PC-3 (cell line): ENCODE results near the gene GLI1. TPM values are rescaled to one million over a fixed set of nuclear protein-coding genes. Genes with fewer than 3 reads are reported as not detected.

Experiments
- ATAC-seq: fragments of 200-7000 bp; cut with Tn5 transposase; 2 replicates; pipeline ENCODE4 v1.9.1; 2020; ENCODE audit warnings: mild to moderate bottlenecking, moderate library complexity
- BruUV-seq: library from RNA; stranded (reverse); fragments of 400-500 nt; replicated peaks from 2 replicates; lab custom pipeline; 2021; lab: Mats Ljungman, UMichigan
- CTCF ChIA-PET: fragments of 300-600 bp; sonication (Branson Sonifier 250); formaldehyde crosslinking; loops from one replicate; lab custom pipeline; 2022; ENCODE audit warnings: antibody characterized with exemption; lab: Charles Lee
- POLR2A ChIA-PET: fragments of 300-600 bp; sonication (Branson Sonifier 250); formaldehyde crosslinking; loops from one replicate; lab custom pipeline; 2022; ENCODE audit warnings: antibody characterized with exemption; ENCODE audit not compliant: unreplicated experiment; lab: Charles Lee
- DNase-seq: peaks from one replicate; pipeline ENCODE4 v3.0.0-alpha.2; 2015
- H2AFZ ChIP-seq: fragments of 300-600 bp; sonication (generic); 2 replicates; pipeline ENCODE4 v1.6.0; 2016; ENCODE audit warnings: antibody characterized with exemption, low read length
- H3F3A ChIP-seq: fragments of 300-600 bp; sonication (generic); one replicate; pipeline ENCODE4 v1.6.0; 2017; ENCODE audit warnings: antibody characterized with exemption, low read length, control low read depth, mild to moderate bottlenecking; ENCODE audit not compliant: unreplicated experiment
- H3K27ac ChIP-seq: fragments of 300-600 bp; sonication (generic); 2 replicates; pipeline ENCODE4 v1.5.1; 2016; ENCODE audit warnings: mild to moderate bottlenecking, low read length
- H3K27me3 ChIP-seq: fragments of 300-600 bp; sonication (generic); 2 replicates; pipeline ENCODE4 v1.6.1; 2016; ENCODE audit warnings: low read length, mixed read lengths
- H3K36me3 ChIP-seq: fragments of 300-600 bp; sonication (generic); 2 replicates; pipeline ENCODE4 v1.6.1; 2016; ENCODE audit warnings: low read depth, mixed run types, low read length, mixed read lengths
- H3K4me1 ChIP-seq: fragments of 300-600 bp; sonication (generic); 2 replicates; pipeline ENCODE4 v1.5.1; 2016; ENCODE audit warnings: low read length; ENCODE audit not compliant: insufficient read depth
- H3K4me2 ChIP-seq: fragments of 300-600 bp; sonication (generic); 2 replicates; pipeline ENCODE4 v1.6.0; 2016; ENCODE audit warnings: low read length
- H3K4me3 ChIP-seq: fragments of 300-600 bp; sonication (generic); 2 replicates; pipeline ENCODE4 v1.5.1; 2016; ENCODE audit warnings: mild to moderate bottlenecking, low read length, mixed read lengths
- H3K79me2 ChIP-seq: fragments of 300-600 bp; sonication (generic); 2 replicates; pipeline ENCODE4 v1.6.1; 2017; ENCODE audit warnings: low read length, mixed read lengths
- H3K9ac ChIP-seq: fragments of 300-600 bp; sonication (generic); 2 replicates; pipeline ENCODE4 v1.6.0; 2016; ENCODE audit warnings: mild to moderate bottlenecking, low read length
- H3K9me2 ChIP-seq: fragments of 300-600 bp; sonication (generic); replicated peaks from 2 replicates; pipeline ENCODE4 v1.6.1; 2016; ENCODE audit warnings: mixed run types, low read length, mixed read lengths
- H3K9me3 ChIP-seq: fragments of 300-600 bp; sonication (generic); 2 replicates; pipeline ENCODE4 v1.6.1; 2016; ENCODE audit warnings: low read length, mixed read lengths
- H4K20me1 ChIP-seq: fragments of 300-600 bp; sonication (generic); 2 replicates; pipeline ENCODE4 v1.6.1; 2016; ENCODE audit warnings: low read length, mixed read lengths
- EZH2 ChIP-seq: fragments of 300-600 bp; sonication (generic); IDR thresholded peaks from one replicate; pipeline ENCODE4 v1.6.1; 2017; ENCODE audit warnings: antibody characterized with exemption, mild to moderate bottlenecking, low read length; ENCODE audit not compliant: unreplicated experiment
- EZH2phosphoT487 ChIP-seq: fragments of 300-600 bp; sonication (generic); IDR thresholded peaks from 2 replicates; pipeline ENCODE4 v1.6.1; 2018; ENCODE audit warnings: mild to moderate bottlenecking, antibody characterized with exemption, low read length, borderline replicate concordance
- intact Hi-C: fragments of 100-400 bp; cut with micrococcal nuclease; formaldehyde crosslinking; loops from 2 replicates; pipeline ENCODE4 v1.9.0; 2023
- total RNA-seq: library from RNA; depleted of rRNA; stranded (reverse); fragments of >200 nt; gene quantifications from 2 replicates; pipeline ENCODE4 v1.2.3, GENCODE V29; 2014
- TF ChIP-seq, protein P1 (sequence below): fragments of 300-600 bp; sonication (generic); conservative IDR thresholded peaks from 2 replicates; pipeline ENCODE4 v1.5.1; 2017; ENCODE audit warnings: antibody characterized with exemption, low read depth, mild to moderate bottlenecking, low read length

Gene GLI1
- total RNA-seq, 1 experiment from 2014 or later = 3.0 TPM

DNA sequence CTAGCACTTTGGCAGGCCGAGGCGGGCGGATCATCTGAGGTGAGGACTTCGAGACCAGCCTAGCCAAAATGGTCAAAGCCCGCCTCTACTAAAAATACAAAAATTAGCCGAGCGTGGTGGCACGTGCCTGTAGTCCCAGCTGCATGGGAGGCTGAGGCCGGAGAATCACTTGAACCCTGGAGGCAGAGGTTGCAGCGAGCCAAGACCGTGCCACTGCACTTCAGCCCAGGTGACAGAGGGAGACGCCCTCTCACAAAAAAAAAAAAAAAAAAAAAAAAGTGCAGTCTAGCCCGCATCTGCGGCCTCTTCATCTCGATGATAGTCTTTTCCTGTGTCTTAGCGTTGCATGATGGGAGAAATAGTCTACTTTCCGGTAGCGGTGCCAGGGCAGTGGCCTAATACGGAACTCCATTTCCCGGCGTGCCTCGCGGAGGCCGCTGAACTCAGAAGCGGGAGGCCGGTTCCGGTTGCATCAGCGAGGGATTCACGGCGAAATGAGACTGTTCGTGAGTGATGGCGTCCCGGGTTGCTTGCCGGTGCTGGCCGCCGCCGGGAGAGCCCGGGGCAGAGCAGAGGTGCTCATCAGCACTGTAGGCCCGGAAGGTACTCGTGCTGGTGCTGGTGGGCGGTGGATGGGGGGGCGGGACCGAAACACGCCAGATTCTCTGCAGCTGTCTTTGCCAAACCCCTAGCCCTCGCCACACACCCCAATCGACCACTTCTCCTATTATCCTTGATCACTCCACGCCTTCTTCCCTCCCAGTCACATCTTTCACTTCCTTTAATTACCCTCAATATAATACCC, 28.2 kb downstream of the GLI1 start, which contains the start of gene MARS1:
MARS1 (plus strand) TSS at position 472 of the 805 bp plus-strand sequence; CDS start at position 495, 23 bp downstream.
- CTCF ChIA-PET = interaction anchor here (0.6 kb wide), 1 partner anchor 222 kb away, joined by 3 read pairs; no protein-coding TSS in a partner anchor
- POLR2A ChIA-PET = no interaction called here

DNA sequence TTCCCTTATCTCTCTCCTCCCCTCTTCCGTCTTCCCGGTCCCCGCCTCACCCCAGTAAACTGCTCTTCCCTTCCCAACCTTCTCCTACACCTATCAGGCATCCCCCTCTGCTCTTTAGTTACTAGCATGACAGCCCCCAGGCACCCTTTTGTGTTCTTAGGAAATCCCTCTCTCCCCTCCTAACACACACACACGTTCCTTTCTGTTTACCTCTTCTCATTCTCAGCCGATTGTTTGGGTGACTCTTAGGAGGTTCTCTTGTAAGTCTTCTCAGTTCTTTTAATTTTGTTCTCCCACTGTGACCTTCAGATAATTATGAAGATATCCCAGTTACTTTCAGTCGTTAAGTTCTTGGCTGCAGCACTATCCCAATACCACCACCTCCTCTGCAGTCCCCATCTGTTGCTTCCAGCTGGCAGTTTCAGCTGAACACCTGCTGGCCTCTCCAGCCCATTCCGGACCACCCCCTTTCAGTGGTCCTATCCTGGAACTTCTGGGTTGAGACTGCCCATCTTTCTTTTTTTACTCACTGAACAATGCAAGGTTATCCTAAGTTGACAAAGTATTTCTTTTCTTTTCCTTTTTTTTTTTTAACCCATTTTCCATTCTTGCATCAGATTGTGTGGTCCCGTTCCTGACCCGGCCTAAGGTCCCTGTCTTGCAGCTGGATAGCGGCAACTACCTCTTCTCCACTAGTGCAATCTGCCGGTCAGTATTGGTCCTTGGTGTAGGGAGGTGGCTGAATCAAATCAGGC, 29.0 kb downstream of the GLI1 start:
- Histone ChIP-seq H3K9me3 (no peaks in the 10 kb centered on the region), H3K4me2 (peak overlapping the region; percentile 93), H3K36me3 (peaks cover 30% of the 10 kb centered on the region), H3K4me1 (peaks cover 10% of the 10 kb centered on the region), H3K27me3 (no peaks in the 10 kb centered on the region), H3K27ac (0 out of 2 replicates have a peak overlapping the region, but pooled peaks have one; percentile 7), H3K4me3 (peak overlapping the region; percentile 91), H3K79me2 (peaks cover 24% of the 10 kb centered on the region), H3F3A (no peaks in the 10 kb centered on the region), H3K9me2 (no peaks in the 10 kb centered on the region), H4K20me1 (no peaks in the 10 kb centered on the region), H3K9ac (peak overlapping the region; percentile 89), H2AFZ (peak overlapping the region; percentile 70)
- ChIA-PET CTCF (no interaction called here), POLR2A (no interaction called here)
- no peak for DNase-seq
- intact Hi-C loops = no loop called here
- TSS peak; percentile 51 for BruUV-seq
- TF ChIP-seq EZH2 (no peak), EZH2phosphoT487 (no peak)
- TF ChIP-seq, protein P1, sequence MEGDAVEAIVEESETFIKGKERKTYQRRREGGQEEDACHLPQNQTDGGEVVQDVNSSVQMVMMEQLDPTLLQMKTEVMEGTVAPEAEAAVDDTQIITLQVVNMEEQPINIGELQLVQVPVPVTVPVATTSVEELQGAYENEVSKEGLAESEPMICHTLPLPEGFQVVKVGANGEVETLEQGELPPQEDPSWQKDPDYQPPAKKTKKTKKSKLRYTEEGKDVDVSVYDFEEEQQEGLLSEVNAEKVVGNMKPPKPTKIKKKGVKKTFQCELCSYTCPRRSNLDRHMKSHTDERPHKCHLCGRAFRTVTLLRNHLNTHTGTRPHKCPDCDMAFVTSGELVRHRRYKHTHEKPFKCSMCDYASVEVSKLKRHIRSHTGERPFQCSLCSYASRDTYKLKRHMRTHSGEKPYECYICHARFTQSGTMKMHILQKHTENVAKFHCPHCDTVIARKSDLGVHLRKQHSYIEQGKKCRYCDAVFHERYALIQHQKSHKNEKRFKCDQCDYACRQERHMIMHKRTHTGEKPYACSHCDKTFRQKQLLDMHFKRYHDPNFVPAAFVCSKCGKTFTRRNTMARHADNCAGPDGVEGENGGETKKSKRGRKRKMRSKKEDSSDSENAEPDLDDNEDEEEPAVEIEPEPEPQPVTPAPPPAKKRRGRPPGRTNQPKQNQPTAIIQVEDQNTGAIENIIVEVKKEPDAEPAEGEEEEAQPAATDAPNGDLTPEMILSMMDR = no peak
- peak; percentile 23 for ATAC-seq

More for the DNA sequence above, 28.2 kb downstream of the GLI1 start, which contains the start of gene MARS1:
- intact Hi-C loops = no loop called here
- peak; percentile 98 for DNase-seq
- Histone ChIP-seq H3K9me2 (no peaks in the 10 kb centered on the region), H3F3A (no peaks in the 10 kb centered on the region), H3K27ac (0 out of 2 replicates have a peak within 1 kb of the TSS, but pooled peaks have one; percentile 7), H4K20me1 (no peaks in the 10 kb centered on the region), H3K9me3 (no peaks in the 10 kb centered on the region), H3K36me3 (peaks cover 27% of the 10 kb centered on the region), H3K4me1 (peaks cover 10% of the 10 kb centered on the region), H3K9ac (peak within 1 kb of the TSS; percentile 89), H3K27me3 (no peaks in the 10 kb centered on the region), H3K4me2 (peak within 1 kb of the TSS; percentile 93), H2AFZ (peak within 1 kb of the TSS; percentile 73), H3K4me3 (peak within 1 kb of the TSS; percentile 91), H3K79me2 (peaks cover 24% of the 10 kb centered on the region)
- TF ChIP-seq, protein P1 = peak; percentile 49
- no peak for TF ChIP-seq EZH2phosphoT487
- peak; percentile 98 for ATAC-seq
- no TSS peak for BruUV-seq
